ENCODE data around the gene REX1BD.
"Not testable (repeated sequence)": the region's sequence is repeated elsewhere in the genome, so short reads cannot be mapped to it uniquely, and the experiment has no call there.

Gene REX1BD

DNA sequence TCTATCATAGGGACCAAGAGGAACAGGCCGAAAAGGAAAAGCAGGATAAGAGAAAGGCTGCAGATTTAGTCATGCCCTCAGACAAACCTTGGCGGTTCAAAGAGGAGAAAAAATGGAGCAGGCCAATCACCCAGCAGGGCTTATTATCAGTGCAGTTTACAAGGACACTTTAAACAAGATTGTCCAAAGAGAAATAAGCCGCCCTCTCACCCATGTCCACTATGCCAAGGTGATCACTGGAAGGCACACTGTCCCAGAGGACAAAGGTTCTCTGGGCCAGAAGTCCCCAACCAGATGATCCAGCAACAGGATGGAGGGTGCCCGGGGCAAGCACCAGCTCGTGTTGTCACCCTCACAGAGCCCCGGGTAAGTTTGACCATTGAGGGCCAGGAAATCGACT is 8.3 kb upstream of the REX1BD start:
- DNase-seq: no peak

DNA sequence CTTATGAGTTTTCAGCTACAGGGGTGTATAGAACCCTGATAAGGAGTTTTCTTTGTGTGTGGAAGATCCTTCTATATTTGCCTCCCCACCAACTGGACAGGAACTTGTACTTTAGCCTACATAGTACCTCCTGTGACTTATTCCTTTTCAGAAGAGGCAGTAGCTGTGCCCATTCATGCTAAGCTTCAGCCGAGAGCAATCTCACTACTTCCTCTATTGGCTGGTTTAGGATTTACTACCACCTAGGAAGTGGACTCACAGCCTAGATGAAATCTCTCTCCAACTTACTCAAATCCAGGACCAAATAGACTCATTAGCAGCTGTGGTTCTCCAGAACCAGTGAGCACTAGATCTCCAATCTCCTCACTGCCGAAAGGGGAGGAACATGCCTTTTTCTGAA is 2.3 kb upstream of the REX1BD start:
- DNase-seq: no peak

DNA sequence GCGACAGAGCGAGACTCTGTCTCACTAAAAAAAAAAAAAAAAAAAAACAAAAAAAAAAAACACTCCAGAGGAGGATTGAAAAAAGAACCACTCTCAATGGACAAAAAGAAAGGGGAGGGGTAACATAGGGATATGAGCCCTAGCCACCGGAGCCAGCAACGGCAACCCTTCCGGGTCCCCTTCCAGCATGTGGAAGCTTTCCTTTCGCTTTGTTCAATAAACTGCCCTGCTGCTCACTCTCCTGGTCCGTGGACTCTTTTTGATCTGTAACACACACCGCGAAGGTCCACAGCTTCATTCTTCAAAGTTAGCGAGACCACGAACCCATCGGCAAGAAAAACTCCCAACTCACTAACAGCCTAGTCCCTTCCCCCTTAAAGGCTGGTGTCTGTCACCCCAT is 1.0 kb upstream of the REX1BD start:
- DNase-seq: no peak

- DNase-seq: no peak
Observed at GRCh38 chr19:18587962-18588610, 512 bp upstream of the REX1BD start.

- no peak for DNase-seq
Observed at GRCh38 chr19:18589380-18590272, 1.0 kb downstream of the REX1BD start.

DNA sequence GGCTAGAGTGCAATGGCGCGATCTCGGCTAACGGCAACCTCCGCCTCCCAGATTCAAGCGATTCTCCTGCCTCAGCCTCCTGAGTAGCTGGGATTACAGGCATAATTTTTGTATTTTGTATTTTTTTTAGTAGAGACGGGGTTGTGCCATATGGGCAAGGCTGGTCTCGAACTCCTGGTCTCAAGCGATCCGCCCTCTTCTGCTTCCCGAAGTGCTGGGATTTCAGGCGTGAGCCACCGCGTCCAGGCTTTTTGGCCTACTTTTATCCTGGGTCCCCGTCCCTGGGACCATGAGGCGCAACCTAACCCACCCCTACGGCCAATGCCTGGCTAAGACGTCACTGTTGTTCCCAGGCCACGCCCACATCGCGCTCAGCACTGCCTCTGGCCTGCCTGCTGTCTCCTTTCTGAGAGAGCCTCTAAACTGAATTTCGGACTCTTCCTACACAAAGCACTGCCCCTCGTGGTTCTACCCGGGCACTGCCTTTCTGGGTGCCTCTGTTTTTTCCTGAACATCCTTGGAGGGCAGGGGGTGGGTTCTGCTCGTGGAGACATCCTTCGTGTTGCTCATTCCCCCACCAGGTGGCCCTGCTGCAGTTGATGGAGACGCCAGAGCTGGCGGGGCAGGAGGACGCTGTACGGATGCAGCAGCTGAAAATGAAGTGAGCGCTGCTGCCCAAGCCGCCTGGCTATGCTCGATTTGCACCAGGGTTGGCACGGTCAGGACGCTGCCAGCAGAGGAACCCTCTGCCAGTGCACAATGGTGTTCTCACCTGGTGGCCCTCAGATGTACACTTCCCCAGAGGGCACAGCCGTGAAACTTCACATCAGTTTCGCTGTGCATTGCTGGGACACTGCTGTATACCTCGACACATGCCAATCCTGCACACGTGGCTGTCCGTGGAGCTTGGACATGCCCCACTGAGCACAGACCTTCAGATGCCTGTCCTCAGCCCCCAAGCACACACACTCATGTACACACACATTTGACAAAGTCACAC is 2.0 kb downstream of the REX1BD start:
- DNase-seq: no peak

GRCh38 chr19:18591735-18592385 is 3.3 kb downstream of the REX1BD start:
- no peak for DNase-seq

- DNase-seq: not testable (repeated sequence)
Observed at GRCh38 chr19:18592732-18593131, 4.1 kb downstream of the REX1BD start.

DNA sequence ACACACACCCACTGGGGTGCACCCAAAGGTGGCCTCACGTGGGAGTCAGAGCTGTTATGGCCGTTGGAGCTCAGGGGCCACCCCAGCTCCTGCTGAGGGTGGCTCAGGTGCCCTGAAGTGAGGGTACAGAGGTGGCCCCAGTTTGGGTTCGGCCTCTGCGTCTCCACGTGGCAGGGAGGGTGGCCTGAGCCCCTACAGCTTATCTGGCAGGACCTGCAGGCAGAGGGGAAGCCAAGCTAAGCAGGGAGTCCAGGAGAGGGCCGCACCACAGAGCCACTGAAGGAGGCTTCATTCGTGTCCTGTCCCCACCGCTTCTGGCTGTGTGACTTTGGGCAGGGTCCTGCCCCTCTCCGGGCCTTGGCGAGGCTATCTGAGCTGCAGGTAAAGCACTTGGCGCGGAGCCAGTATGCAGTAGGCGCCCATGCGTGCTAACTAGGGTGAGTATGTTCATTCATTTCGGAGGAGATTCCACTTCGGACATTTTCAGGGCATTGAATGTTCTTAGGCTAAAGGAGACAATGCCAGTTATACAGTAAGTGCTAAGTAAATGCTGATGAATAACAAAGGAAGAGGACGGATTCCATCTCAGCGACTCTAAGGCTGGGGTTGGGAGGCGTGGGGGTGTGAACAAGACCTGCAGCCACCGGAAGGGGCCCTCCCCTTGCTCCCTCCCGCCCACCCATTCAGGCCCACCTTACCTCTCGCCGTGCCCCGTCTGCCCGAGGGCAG is 4.9 kb downstream of the REX1BD start:
- DNase-seq: no peak

DNA sequence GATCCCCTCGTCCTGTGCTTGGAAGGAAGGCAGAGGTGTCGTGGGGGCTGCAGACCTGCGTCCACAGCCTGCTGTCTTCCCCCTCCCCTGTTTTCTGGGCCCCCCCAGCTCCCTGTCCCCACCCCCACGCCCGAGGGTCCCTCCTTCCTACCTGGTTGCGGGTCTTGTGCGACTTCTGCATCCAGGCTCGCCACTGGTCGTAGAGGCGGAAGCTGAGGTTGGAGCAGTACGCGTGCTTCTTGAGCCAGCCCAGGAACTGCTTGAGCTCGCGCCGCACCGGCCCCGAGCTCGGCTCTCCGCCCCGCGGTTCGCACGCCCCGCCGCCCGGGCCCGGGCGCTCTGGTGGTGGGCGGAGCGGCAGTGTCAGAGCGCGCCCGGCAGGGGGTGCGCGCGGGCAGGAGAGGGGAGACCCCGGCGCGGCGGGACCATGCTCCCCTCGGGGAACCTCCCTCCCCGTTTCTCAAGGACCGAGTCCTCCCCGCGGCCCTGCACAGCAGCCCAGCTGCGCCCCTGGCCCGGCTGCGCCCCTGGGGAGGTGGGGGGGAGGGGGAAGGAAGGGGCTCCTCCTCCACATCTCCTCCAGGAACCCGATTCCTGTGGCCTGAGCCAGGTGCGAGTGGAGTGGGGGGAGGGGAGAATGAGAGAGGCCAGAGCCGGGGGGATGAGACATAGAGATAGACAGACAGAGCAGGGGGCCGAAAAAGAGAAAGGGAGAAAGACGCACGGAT is 5.7 kb downstream of the REX1BD start:
- DNase-seq: peak in 1 of 2 experiments; percentile 11

DNA sequence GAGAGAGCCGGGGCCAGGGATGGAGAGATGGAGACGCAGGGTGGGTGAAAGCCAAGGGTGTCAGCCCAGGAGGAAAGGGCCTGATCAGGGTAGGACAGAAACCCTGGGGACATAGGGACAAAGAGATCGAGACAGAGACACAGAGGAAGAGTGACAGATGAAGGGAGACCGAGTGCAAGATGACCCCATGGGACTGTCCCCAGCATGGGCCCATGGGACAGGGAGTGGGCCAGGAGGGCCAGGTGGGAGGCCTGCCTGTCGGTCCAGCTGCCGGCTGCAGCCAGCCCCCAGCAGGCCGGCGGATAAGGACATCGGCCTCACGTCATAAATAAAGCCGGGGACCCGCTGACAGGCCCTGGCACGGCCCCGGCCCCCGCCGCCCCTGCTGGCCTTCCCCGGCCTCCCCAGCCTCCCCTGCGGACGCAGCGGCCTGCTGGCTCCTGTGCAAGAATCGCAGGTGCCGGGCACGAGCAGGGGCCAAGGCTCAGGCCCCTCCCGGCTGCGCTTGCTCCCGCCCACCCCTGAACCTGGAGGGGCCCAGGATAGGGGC is 6.3 kb downstream of the REX1BD start:
- DNase-seq: no peak

DNA sequence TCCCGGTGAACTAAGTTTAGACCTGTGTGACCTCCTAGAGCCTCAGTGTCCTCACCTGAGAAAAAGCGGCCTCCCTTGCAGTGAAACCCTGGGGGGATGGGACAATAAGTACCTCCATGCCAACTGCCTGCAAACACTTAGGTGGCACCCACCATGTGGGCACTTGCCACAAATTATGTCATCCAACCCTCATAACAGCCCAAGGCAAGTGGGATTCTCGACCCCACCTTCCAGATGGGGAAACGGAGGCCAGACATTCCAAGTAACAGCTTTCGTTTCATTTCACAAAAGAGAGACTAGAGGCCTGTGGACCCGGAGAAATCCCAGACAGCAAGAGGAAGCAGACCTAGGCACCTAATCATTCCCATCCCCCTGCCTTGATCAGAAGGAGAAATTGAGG is 6.9 kb downstream of the REX1BD start:
- no peak for DNase-seq

- peak in 1 of 2 experiments; percentile 1 for DNase-seq
Observed at GRCh38 chr19:18596752-18597157, 8.2 kb downstream of the REX1BD start.

GRCh38 chr19:18597809-18598660 is 9.4 kb downstream of the REX1BD start:
- DNase-seq: no peak

GRCh38 chr19:18599485-18599884 is 10.9 kb downstream of the REX1BD start:
- DNase-seq: no peak

DNA sequence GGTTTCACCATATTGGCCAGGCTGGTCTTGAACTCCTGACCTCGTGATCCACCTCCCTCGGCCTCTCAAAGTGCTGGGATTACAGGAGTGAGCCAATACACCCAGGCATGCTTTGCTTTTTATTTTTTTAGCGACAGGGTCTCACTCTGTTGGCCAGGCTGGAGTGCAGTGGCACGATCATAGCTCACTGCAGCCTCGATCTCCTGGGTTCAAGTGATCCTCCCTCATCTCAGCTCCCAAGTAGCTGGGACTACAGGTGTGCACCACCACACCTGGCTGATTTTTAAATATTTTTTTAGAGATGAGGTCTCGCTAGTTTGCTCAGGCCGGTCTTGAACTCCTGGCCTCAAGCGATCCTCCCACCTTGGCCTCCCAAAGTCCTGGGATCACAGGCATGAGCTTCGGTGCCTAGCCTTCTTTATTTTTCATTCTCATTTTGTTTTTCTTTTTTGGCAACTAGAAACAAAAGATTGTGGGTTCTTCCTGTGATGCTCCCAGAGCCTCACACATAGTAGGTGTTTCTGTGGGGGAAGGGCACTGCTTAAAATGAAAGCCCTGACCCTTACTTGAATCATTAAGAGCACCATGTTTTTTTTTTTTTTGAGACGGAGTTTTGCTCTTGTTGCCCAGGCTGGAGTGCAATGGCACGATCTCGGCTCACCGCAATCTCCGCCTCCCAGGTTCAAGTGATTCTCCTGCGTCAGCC is 12.2 kb downstream of the REX1BD start:
- DNase-seq: not testable (repeated sequence)

DNA sequence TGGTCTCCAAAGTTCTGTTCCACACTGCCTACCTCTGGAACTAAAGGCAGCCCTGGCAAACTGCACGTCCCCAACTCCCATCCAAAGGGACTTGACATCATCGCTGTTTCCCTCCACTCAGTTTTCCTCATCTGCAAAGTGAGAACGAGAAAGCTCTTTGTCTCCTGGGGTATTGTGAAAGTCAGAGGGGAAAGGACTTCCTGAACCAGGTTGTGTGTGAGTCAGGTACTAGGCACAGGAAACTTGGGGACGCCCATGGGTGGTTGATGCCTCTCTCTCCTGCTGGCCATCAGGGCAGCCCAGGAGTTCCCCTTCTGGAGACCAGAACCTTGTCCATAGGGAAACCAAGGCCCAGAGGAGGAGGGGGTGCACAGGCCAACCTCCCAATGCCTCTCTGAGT is 13.3 kb downstream of the REX1BD start:
- no peak for DNase-seq

DNA sequence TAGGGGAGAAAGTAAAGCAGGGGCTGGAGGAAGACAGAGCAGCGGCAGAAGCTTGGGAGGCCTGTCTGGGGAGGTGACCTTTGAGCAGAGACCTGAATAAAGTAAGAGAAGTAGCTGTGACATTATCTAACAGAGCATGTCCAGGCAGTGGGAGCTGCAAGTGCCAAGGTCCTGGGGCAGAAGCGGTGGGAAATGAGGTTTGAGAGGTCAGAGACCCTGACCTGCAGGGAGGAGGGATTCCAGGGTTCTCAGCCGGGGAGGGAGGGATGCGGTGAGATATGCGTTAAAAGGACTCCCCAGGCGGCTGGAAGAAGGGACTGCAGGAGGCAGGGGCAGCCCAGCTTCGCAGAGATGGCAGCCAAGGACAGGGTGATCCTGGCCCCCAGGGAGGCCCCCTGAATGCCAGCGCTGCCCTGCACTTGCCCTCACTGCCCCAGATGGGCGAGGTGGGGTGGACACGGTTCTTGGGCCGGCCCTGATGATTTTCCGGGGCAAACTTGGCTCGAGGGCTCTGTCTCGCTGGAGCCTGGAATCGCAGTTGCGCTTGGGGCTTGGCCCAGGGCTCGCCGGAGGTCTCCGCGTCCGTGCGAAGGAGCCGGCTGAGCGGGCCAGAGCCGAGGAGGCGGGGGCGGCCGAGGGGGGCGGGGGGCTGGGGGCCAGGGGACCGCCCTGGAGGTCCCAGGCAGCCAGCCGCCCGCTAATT is 14.8 kb downstream of the REX1BD start:
- DNase-seq: no peak

Data from NCI-H187 (cell line).